HFFc6 (cell line): ENCODE measurements around the gene TTLL7. TPM values are rescaled to one million over a fixed set of nuclear protein-coding genes. Genes with fewer than 3 reads are reported as not detected.
A peak's percentile ranks its signal among the peaks of the same experiment; 100 is the strongest.

Experiments
- DNase-seq: peaks from one replicate; pipeline ENCODE4 v3.0.0-alpha.2; 2018
- H3K27ac Mint-ChIP-seq: 2 replicates; pipeline ENCODE4 v1.8.0; 2020; ENCODE audit warnings: mild to moderate bottlenecking, mixed read lengths
- H3K27me3 Mint-ChIP-seq: 2 replicates; pipeline ENCODE4 v1.8.0; 2021; ENCODE audit warnings: mild to moderate bottlenecking, moderate library complexity, mixed read lengths; ENCODE audit not compliant: insufficient read depth
- H3K36me3 Mint-ChIP-seq: 2 replicates; pipeline ENCODE4 v1.8.0; 2021; ENCODE audit warnings: low read depth, mixed read lengths
- H3K4me1 Mint-ChIP-seq: 2 replicates; pipeline ENCODE4 v1.8.0; 2020; ENCODE audit warnings: low read depth, mixed read lengths
- H3K4me3 Mint-ChIP-seq: 2 replicates; pipeline ENCODE4 v1.8.0; 2020; ENCODE audit warnings: mild to moderate bottlenecking, moderate library complexity, mixed read lengths
- H3K9me3 Mint-ChIP-seq: 2 replicates; pipeline ENCODE4 v1.8.0; 2020; ENCODE audit warnings: mild to moderate bottlenecking, mixed read lengths
- CTCF ChIP-seq: fragments of 200-600 bp; sonication (generic); IDR thresholded peaks from 2 replicates; pipeline ENCODE4 v1.5.0; 2021; ENCODE audit warnings: antibody characterized with exemption, mild to moderate bottlenecking
- total RNA-seq, 6 experiments: library from RNA; stranded (reverse); fragmentation: NEBNext Ultra II Directional; extraction: Animal tissue kit (Norgen Biotek cat#: 25700); gene quantifications; 2 replicates in 1 of 6; 3 replicates in 5 of 6; pipeline ENCODE4 v1.2.3, GENCODE V29; 2021

The TTLL7 gene
- total RNA-seq, 6 experiments from 2014 or later, result 5.1 to 8.4 (median 7.5) TPM

GRCh38 chr1:83961571-83962295 is 37.2 kb downstream of the TTLL7 start:
- no peak for TF ChIP-seq CTCF
- Mint-ChIP-seq H3K4me3 (no peak overlapping the region), H3K27me3 (no peaks in the 10 kb centered on the region), H3K9me3 (no peaks in the 10 kb centered on the region), H3K27ac (no peak overlapping the region), H3K36me3 (no peaks in the 10 kb centered on the region), H3K4me1 (peaks cover 26% of the 10 kb centered on the region)
- no peak for DNase-seq

- no peaks in the 10 kb centered on the region for H3K36me3 Mint-ChIP-seq
- H3K4me1 Mint-ChIP-seq, result peaks cover 26% of the 10 kb centered on the region
- no peak overlapping the region for H3K4me3 Mint-ChIP-seq
- H3K27ac Mint-ChIP-seq, result no peak overlapping the region
- no peaks in the 10 kb centered on the region for H3K9me3 Mint-ChIP-seq
- DNase-seq, result no peak
- TF ChIP-seq CTCF, result no peak
- H3K27me3 Mint-ChIP-seq, result no peaks in the 10 kb centered on the region
Observed at GRCh38 chr1:83960669-83961277, 38.2 kb downstream of the TTLL7 start.

GRCh38 chr1:83959824-83960498 is 39.0 kb downstream of the TTLL7 start:
- DNase-seq, result peak; percentile 4
- no peak overlapping the region for H3K27ac Mint-ChIP-seq
- peaks cover 26% of the 10 kb centered on the region for H3K4me1 Mint-ChIP-seq
- H3K9me3 Mint-ChIP-seq, result no peaks in the 10 kb centered on the region
- no peak for TF ChIP-seq CTCF
- no peak overlapping the region for H3K4me3 Mint-ChIP-seq
- H3K27me3 Mint-ChIP-seq, result no peaks in the 10 kb centered on the region
- H3K36me3 Mint-ChIP-seq, result no peaks in the 10 kb centered on the region

- Mint-ChIP-seq H3K4me1 (peaks cover 26% of the 10 kb centered on the region), H3K36me3 (no peaks in the 10 kb centered on the region), H3K4me3 (no peak overlapping the region), H3K27ac (no peak overlapping the region), H3K9me3 (no peaks in the 10 kb centered on the region), H3K27me3 (no peaks in the 10 kb centered on the region)
- no peak for TF ChIP-seq CTCF
- no peak for DNase-seq
Observed at GRCh38 chr1:83958704-83959103, 40.2 kb downstream of the TTLL7 start.

GRCh38 chr1:83954166-83954823 is 44.6 kb downstream of the TTLL7 start:
- peaks cover under 1% of the 10 kb centered on the region for H3K4me1 Mint-ChIP-seq
- H3K27me3 Mint-ChIP-seq, result no peaks in the 10 kb centered on the region
- no peak overlapping the region for H3K27ac Mint-ChIP-seq
- no peak for DNase-seq
- TF ChIP-seq CTCF, result no peak
- no peaks in the 10 kb centered on the region for H3K9me3 Mint-ChIP-seq
- no peaks in the 10 kb centered on the region for H3K36me3 Mint-ChIP-seq
- no peak overlapping the region for H3K4me3 Mint-ChIP-seq
